Stomach (tissue), 19 donors: Measurements from ENCODE around the gene IRF5. TPM values are rescaled to one million over a fixed set of nuclear protein-coding genes. Genes with fewer than 3 reads are reported as not detected.

Experiments
- DNase-seq, 2 donors: peaks; one replicate each; pipeline versions ENCODE4 v3.0.0 to v3.0.0-alpha.2; 2013 to 2019
- H3K27ac ChIP-seq, 5 donors: fragments of 200-600 bp in 4 of 5; sonication (generic) in 4 of 5; one replicate each; pipeline ENCODE4 v1.5.1; 2013 to 2019; ENCODE audit warnings: mild to moderate bottlenecking in 1 of 5, moderate library complexity in 1 of 5
- H3K27me3 ChIP-seq, 3 donors: fragments of 200-600 bp; sonication (generic); one replicate each; pipeline ENCODE4 v1.5.1; 2017 to 2019; ENCODE audit warnings: mixed run types in 1 of 3
- H3K36me3 ChIP-seq, 4 donors: fragments of 200-600 bp; sonication (generic); 1 replicate in 3 of 4; 2 replicates in 1 of 4; pipeline ENCODE4 v1.5.1; 2016 to 2019
- H3K4me1 ChIP-seq, 4 donors: fragments of 200-600 bp; sonication (generic); one replicate each; pipeline ENCODE4 v1.5.1; 2016 to 2019
- H3K4me3 ChIP-seq, 4 donors: fragments of 200-600 bp; sonication (generic) in 3 of 4; one replicate each; pipeline ENCODE4 v1.5.1; 2016 to 2019; ENCODE audit warnings: mild to moderate bottlenecking in 1 of 4
- H3K9me3 ChIP-seq, 4 donors: fragments of 200-600 bp; sonication (generic); one replicate each; pipeline ENCODE4 v1.5.1; 2016 to 2019
- CTCF ChIP-seq, 7 experiments: fragments of 450-650 bp in 4 of 7; fragments of 200-600 bp in 3 of 7; sonication (generic) in 3 of 7; IDR thresholded peaks; one replicate each; pipeline ENCODE4 v1.5.1; 2016 to 2019; ENCODE audit warnings: antibody characterized with exemption in 7 of 7, control low read depth in 2 of 7, mild to moderate bottlenecking in 1 of 7
- EP300 ChIP-seq: sonication (generic); formaldehyde crosslinking; IDR thresholded peaks from one replicate; pipeline ENCODE4 v1.6.1; 2017; ENCODE audit warnings: antibody characterized with exemption
- POLR2A ChIP-seq, 4 donors: fragments of 450-650 bp; IDR thresholded peaks; one replicate each; pipeline ENCODE4 v1.6.1; 2016; ENCODE audit warnings: antibody characterized with exemption in 4 of 4, control low read depth in 2 of 4, mild to moderate bottlenecking in 1 of 4, moderate library complexity in 1 of 4
- POLR2AphosphoS5 ChIP-seq, 3 donors: sonication (generic); formaldehyde crosslinking; IDR thresholded peaks; one replicate each; pipeline ENCODE4 v1.6.1; 2016; ENCODE audit warnings: antibody characterized with exemption in 3 of 3
- WGBS, 5 donors: extraction: QIAGEN DNeasy Blood & Tissue Kit in 3 of 5; methylation state at CpG; one replicate each; pipeline versions ENCODE4 v1.1.5 to v1.1.7; 2013 to 2018; 5-methylcytosine and 5-hydroxymethylcytosine counted together
- intact Hi-C: fragments of 100-400 bp; cut with DNase I; formaldehyde crosslinking; loops from one replicate; pipeline ENCODE4 v1.15.1; 2023; ENCODE audit warnings: low total_unique reads
- long read RNA-seq, 10 donors: transcript quantifications; one replicate each; lab custom pipeline, GENCODE V29; 2026
- polyA plus RNA-seq, 3 donors: library from polyadenylated mRNA; stranded (reverse); fragments of 200-250 nt; gene quantifications; one replicate each; pipeline ENCODE4 v1.2.3, GENCODE V29; 2013
- total RNA-seq, 5 donors: library from RNA; depleted of rRNA; stranded (reverse); fragments of >200 nt; gene quantifications; one replicate each; pipeline versions ENCODE4 v1.1.0 to v1.2.3, GENCODE V29; 2014 to 2016
- donor health status: healthy with polysubstance abuse.
- donor health status: Bipolar disorder and iron deficiency.
- donor health status: healthy.

The IRF5 gene
- total RNA-seq (10 to 100 TPM in 1 of 5 donors, 1 to 10 TPM in 4; 2.2 to 13.8 (median 5.8) TPM), polyA plus RNA-seq (1 to 10 TPM; 3.2 to 7.3 (median 3.4) TPM)
- long read RNA-seq, donor 1: 0 reads
- long read RNA-seq, donor 2: 0 reads
- long read RNA-seq, donor 3: 0 reads
- long read RNA-seq, donor 4: 0 reads
- long read RNA-seq, donor 5: 0 reads
- long read RNA-seq, donor 6, partial matches to known transcripts: 0 of 1 reads
- long read RNA-seq, donor 6, other reads (novel, unspliced or antisense): 0 of 1 reads
- long read RNA-seq, donor 7: 0 reads
- long read RNA-seq, donor 8: 0 reads
- long read RNA-seq, donor 9: 0 reads
- long read RNA-seq, donor 10: 0 reads

DNA sequence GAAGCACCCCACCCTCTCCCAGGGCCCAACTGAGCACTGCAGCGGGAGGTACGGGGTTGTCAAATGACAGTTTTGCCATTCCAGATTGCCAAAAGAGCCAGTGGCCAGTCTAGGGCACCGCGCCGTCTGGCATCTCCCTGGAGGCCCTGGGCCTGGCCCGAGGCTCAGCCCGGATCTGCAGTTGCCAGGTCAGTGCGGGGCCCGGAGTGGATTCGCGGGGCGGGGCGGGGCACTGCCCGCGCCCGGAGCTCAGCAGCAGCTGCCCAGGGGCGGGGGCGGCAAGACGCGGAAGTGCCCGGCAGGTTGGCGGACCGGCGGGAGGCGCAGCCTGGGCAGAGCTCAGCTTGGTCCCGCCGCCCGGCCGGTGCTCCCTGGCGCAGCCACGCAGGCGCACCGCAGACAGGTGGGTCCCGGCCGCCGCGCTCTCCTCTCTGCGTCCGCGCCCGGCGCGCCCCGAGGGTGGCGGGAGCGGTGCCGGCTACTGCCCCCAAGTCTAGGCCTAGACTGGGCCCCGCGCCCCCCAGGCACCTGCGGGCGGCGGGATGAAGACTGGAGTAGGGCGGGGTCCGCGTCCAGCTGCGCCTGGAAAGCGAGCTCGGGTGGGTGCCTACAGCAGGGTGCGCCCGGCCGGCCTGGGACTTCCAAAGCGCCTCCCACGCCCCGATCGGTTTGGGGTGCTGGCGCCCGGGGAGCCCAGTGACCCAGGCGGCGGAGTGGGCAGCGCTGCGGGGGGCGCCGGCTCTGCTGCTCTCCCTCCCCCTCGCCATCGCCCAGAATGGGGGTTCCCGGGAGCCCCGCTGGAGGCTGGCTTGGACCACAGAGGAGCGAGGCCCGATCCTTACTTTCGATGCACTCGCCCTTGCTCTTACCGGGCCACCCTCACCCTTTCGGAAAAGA is at the start of gene IRF5:
IRF5 (plus strand) TSS at position 281 of the 897 bp plus-strand sequence. CDS start 4,155 bp downstream, outside the sequence.
- intact Hi-C loops: no loop called here
- no peaks in the 10 kb centered on the region for H3K36me3 ChIP-seq
- H3K27ac ChIP-seq: peak within 1 kb of the TSS; percentile 18 to 75 (median 58)
- DNase-seq: peak; percentile 80 to 84
- H3K27me3 ChIP-seq: peaks cover 0 to 65% (median 0%) of the 10 kb centered on the region in 3 donors
- H3K9me3 ChIP-seq: no peaks in the 10 kb centered on the region
- H3K4me3 ChIP-seq: peak within 1 kb of the TSS; percentile 61 to 90 (median 68)
- peaks cover 17 to 37% (median 25%) of the 10 kb centered on the region in 4 donors for H3K4me1 ChIP-seq
- TF ChIP-seq EP300 (no peak), POLR2AphosphoS5 (IDR thresholded peaks at IDR 0.05) (peak in 1 of 3 donors; percentile 41)
- WGBS, 5 donors: 0 to 3% (median 2%) methylated on average over 18 to 83 of the region's 83 CpGs

GRCh38 chr7:128888039-128888755 is 49.5 kb upstream of the IRF5 start:
- WGBS, 5 donors: 74 to 85% (median 84%) methylated on average over 7 of the region's 7 CpGs
- DNase-seq: no peak
- Histone ChIP-seq H3K9me3 (no peaks in the 10 kb centered on the region), H3K4me3 (no peak overlapping the region), H3K4me1 (peaks cover 9 to 27% (median 13%) of the 10 kb centered on the region in 4 donors), H3K36me3 (no peaks in the 10 kb centered on the region), H3K27ac (no peak overlapping the region), H3K27me3 (peaks cover 0 to 61% (median 17%) of the 10 kb centered on the region in 3 donors)
- intact Hi-C loops: loop anchor here (10.0 kb wide), 1 partner anchor 283 kb away; no protein-coding TSS in a partner anchor
- TF ChIP-seq POLR2A (IDR thresholded peaks at IDR 0.05): no peak
- no peak for TF ChIP-seq EP300

GRCh38 chr7:128888756-128889095 is 49.0 kb upstream of the IRF5 start:
- Histone ChIP-seq H3K4me1 (peaks cover 9 to 27% (median 13%) of the 10 kb centered on the region in 4 donors), H3K27ac (no peak overlapping the region), H3K27me3 (peaks cover 0 to 61% (median 17%) of the 10 kb centered on the region in 3 donors), H3K36me3 (no peaks in the 10 kb centered on the region), H3K9me3 (no peaks in the 10 kb centered on the region), H3K4me3 (no peak overlapping the region)
- 76 to 85% (median 82%) methylated on average over 10 to 11 of the region's 11 CpGs for WGBS, 5 donors
- intact Hi-C loops: loop anchor here (10.0 kb wide), 1 partner anchor 284 kb away; no protein-coding TSS in a partner anchor
- TF ChIP-seq POLR2AphosphoS5 (IDR thresholded peaks at IDR 0.05): no peak
- TF ChIP-seq EP300: no peak
- TF ChIP-seq CTCF (IDR thresholded peaks at IDR 0.05): no peak
- no peak for TF ChIP-seq POLR2A (IDR thresholded peaks at IDR 0.05)
- DNase-seq: no peak

- DNase-seq: no peak
- WGBS, 5 donors: 54 to 64% (median 58%) methylated on average over 5 to 8 of the region's 8 CpGs
- intact Hi-C loops: loop anchor here (10.0 kb wide), 1 partner anchor 284 kb away; no protein-coding TSS in a partner anchor
Observed at GRCh38 chr7:128889121-128889520, 48.6 kb upstream of the IRF5 start.

More at GRCh38 chr7:128889121-128889520, 48.6 kb upstream of the IRF5 start:
- H3K4me3 ChIP-seq: no peak overlapping the region
- H3K27me3 ChIP-seq: peaks cover 0 to 61% (median 17%) of the 10 kb centered on the region in 3 donors
- TF ChIP-seq EP300 (no peak), POLR2A (IDR thresholded peaks at IDR 0.05) (no peak), CTCF (IDR thresholded peaks at IDR 0.05) (no peak), POLR2AphosphoS5 (IDR thresholded peaks at IDR 0.05) (no peak)
- H3K36me3 ChIP-seq: no peaks in the 10 kb centered on the region
- H3K9me3 ChIP-seq: no peaks in the 10 kb centered on the region
- peaks cover 9 to 27% (median 13%) of the 10 kb centered on the region in 4 donors for H3K4me1 ChIP-seq
- H3K27ac ChIP-seq: no peak overlapping the region
